Tibial nerve (tissue), 4 donors: Measurements from ENCODE around the gene MAN2A2. TPM values are rescaled to one million over a fixed set of nuclear protein-coding genes. Genes with fewer than 3 reads are reported as not detected.

Experiments
- DNase-seq, 2 donors: peaks; one replicate each; pipeline ENCODE4 v3.0.0-alpha.2; 2019; ENCODE audit warnings: low spot score in 2 of 2
- H3K27ac ChIP-seq, 4 donors: fragments of 200-600 bp; sonication (generic) in 3 of 4; one replicate each; pipeline ENCODE4 v1.5.1; 2017 to 2019; ENCODE audit warnings: mild to moderate bottlenecking in 1 of 4
- H3K27me3 ChIP-seq, 2 donors: fragments of 200-600 bp; sonication (generic) in 1 of 2; one replicate each; pipeline versions ENCODE4 v1.5.1 to v1.6.0; 2017 to 2019
- H3K36me3 ChIP-seq, 3 donors: fragments of 200-600 bp; sonication (generic); one replicate each; pipeline ENCODE4 v1.5.1; 2018 to 2019
- H3K4me1 ChIP-seq, 4 donors: fragments of 200-600 bp; sonication (generic) in 3 of 4; one replicate each; pipeline ENCODE4 v1.5.1; 2017 to 2019
- H3K4me3 ChIP-seq, 4 donors: fragments of 200-600 bp; sonication (generic) in 3 of 4; one replicate each; pipeline ENCODE4 v1.5.1; 2017 to 2019; ENCODE audit warnings: mild to moderate bottlenecking in 1 of 4, moderate library complexity in 1 of 4
- H3K9me3 ChIP-seq, 4 donors: fragments of 200-600 bp; sonication (generic) in 3 of 4; one replicate each; pipeline ENCODE4 v1.5.1; 2017 to 2019
- CTCF ChIP-seq, 5 experiments: fragments of 200-600 bp in 3 of 5; fragments of 450-650 bp in 2 of 5; sonication (generic) in 3 of 5; IDR thresholded peaks; one replicate each; pipeline ENCODE4 v1.5.1; 2016 to 2019; ENCODE audit warnings: antibody characterized with exemption in 5 of 5, mild to moderate bottlenecking in 3 of 5, moderate library complexity in 2 of 5
- EP300 ChIP-seq, 2 donors: sonication (generic); formaldehyde crosslinking; IDR thresholded peaks; one replicate each; pipeline ENCODE4 v1.6.1; 2017; ENCODE audit warnings: antibody characterized with exemption in 2 of 2, mild to moderate bottlenecking in 1 of 2
- POLR2A ChIP-seq, 2 donors: fragments of 450-650 bp; IDR thresholded peaks; one replicate each; pipeline ENCODE4 v1.6.1; 2017; ENCODE audit warnings: antibody characterized with exemption in 2 of 2, mild to moderate bottlenecking in 2 of 2, moderate library complexity in 2 of 2
- WGBS, 2 donors: methylation state at CpG; one replicate each; pipeline ENCODE4 v1.1.5; 2018; 5-methylcytosine and 5-hydroxymethylcytosine counted together
- total RNA-seq, 4 donors: library from RNA; depleted of rRNA; stranded (reverse); fragments of >200 nt; gene quantifications; one replicate each; pipeline ENCODE4 v1.1.0, GENCODE V29; 2016

The MAN2A2 gene
- total RNA-seq, 4 donors from 2014 or later = 83.5 to 178 (median 128) TPM

- Histone ChIP-seq H3K9me3 (no peaks in the 10 kb centered on the region), H3K4me3 (no peak overlapping the region), H3K4me1 (no peaks in the 10 kb centered on the region), H3K27ac (no peak overlapping the region), H3K27me3 (no peaks in the 10 kb centered on the region), H3K36me3 (peaks cover 0 to 100% (median 40%) of the 10 kb centered on the region in 3 donors)
- DNase-seq = no peak
- TF ChIP-seq EP300 (IDR thresholded peaks at IDR 0.05) (no peak), POLR2A (IDR thresholded peaks at IDR 0.05) (no peak), CTCF (IDR thresholded peaks at IDR 0.05) (no peak)
- 93% methylated on average over 15 to 16 of the region's 18 CpGs for WGBS, 2 donors
Observed at GRCh38 chr15:90947577-90948357, 44.7 kb downstream of the MAN2A2 start.

- peaks cover 0 to 100% (median 36%) of the 10 kb centered on the region in 3 donors for H3K36me3 ChIP-seq
- no peaks in the 10 kb centered on the region for H3K4me1 ChIP-seq
- no peaks in the 10 kb centered on the region for H3K27me3 ChIP-seq
- no peak for DNase-seq
- no peak overlapping the region for H3K4me3 ChIP-seq
- no peak overlapping the region for H3K27ac ChIP-seq
- no peaks in the 10 kb centered on the region for H3K9me3 ChIP-seq
- TF ChIP-seq EP300 (IDR thresholded peaks at IDR 0.05) (no peak), POLR2A (IDR thresholded peaks at IDR 0.05) (no peak), CTCF (IDR thresholded peaks at IDR 0.05) (no peak)
- 94 to 95% methylated on average over 2 to 8 of the region's 8 CpGs for WGBS, 2 donors
Observed at GRCh38 chr15:90948506-90948905, 45.4 kb downstream of the MAN2A2 start.

- H3K36me3 ChIP-seq = peaks cover 0 to 90% (median 25%) of the 10 kb centered on the region in 3 donors
Observed at GRCh38 chr15:90949979-90950675, 47.0 kb downstream of the MAN2A2 start.

GRCh38 chr15:90950676-90951075, 47.6 kb downstream of the MAN2A2 start:
- H3K9me3 ChIP-seq = no peaks in the 10 kb centered on the region
- no peak overlapping the region for H3K27ac ChIP-seq
- DNase-seq = no peak
- peaks cover 0 to 10% (median 7%) of the 10 kb centered on the region in 4 donors for H3K4me1 ChIP-seq
- H3K27me3 ChIP-seq = no peaks in the 10 kb centered on the region
- peaks cover 0 to 84% (median 22%) of the 10 kb centered on the region in 3 donors for H3K36me3 ChIP-seq
- H3K4me3 ChIP-seq = no peak overlapping the region
- WGBS, 2 donors = 95 to 99% methylated on average over 6 of the region's 6 CpGs
- no peak for TF ChIP-seq CTCF (IDR thresholded peaks at IDR 0.05)
- TF ChIP-seq EP300 (IDR thresholded peaks at IDR 0.05) = no peak
- TF ChIP-seq POLR2A (IDR thresholded peaks at IDR 0.05) = no peak

More at GRCh38 chr15:90949979-90950675, 47.0 kb downstream of the MAN2A2 start:
- H3K27ac ChIP-seq = no peak overlapping the region
- TF ChIP-seq EP300 (IDR thresholded peaks at IDR 0.05) (no peak), POLR2A (IDR thresholded peaks at IDR 0.05) (no peak), CTCF (IDR thresholded peaks at IDR 0.05) (no peak)
- DNase-seq = no peak
- peaks cover 0 to 4% (median 1%) of the 10 kb centered on the region in 4 donors for H3K4me1 ChIP-seq
- no peaks in the 10 kb centered on the region for H3K9me3 ChIP-seq
- no peak overlapping the region for H3K4me3 ChIP-seq
- H3K27me3 ChIP-seq = no peaks in the 10 kb centered on the region
- WGBS, 2 donors = 91 to 94% methylated on average over 17 to 23 of the region's 23 CpGs
